Colon (tissue), 2 donors: ENCODE measurements around the gene BRD3.

Experiments used
- FAIRE-seq: peaks from 2 replicates; lab custom pipeline; 2012; peaks lifted over from hg19 to GRCh38; lab: Jason Lieb, UNC
- donor health status: control.
- donor health status: control.

Gene BRD3

GRCh38 chr9:134039386-134040175 is 28.2 kb downstream of the BRD3 start:
- no peak for FAIRE-seq

DNA sequence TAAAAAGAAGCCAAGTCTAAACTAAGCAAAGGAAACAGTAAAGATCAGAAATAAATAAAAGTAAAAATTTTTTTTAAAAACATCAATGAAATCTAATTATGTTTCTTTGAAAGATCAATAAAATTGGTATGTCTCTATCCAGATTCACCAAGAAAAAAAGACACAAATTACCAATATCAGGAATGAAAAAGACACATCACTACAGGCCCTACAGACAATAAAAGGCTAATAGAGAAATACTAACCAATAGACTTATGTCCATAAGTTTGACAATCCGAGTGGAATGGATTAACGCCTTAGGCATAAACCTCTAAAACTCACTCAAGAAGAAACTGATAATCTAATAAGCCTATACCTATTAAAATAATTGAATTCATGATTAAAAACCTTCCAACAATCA is 30.2 kb downstream of the BRD3 start:
- FAIRE-seq, result no peak

DNA sequence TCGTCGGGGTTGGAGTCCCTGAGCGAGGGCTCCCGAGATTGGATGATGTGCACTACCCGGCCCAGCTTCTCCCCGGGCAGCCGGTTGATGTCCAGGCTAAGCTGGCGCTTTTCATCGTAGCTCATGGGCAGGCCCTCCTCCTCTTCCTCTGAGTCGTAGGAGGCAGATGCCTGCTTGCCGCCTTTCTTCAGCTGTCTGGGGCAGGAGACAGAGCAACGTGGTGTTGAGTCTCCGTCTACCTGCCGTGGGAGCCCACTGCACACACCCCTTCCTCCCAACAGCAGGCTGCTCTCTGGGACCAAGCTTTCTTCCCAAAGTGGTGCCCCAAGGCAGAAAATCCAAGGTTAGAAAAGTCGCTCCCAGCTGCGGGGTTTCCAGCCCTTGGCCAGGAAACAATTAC is 31.7 kb downstream of the BRD3 start:
- no peak for FAIRE-seq

DNA sequence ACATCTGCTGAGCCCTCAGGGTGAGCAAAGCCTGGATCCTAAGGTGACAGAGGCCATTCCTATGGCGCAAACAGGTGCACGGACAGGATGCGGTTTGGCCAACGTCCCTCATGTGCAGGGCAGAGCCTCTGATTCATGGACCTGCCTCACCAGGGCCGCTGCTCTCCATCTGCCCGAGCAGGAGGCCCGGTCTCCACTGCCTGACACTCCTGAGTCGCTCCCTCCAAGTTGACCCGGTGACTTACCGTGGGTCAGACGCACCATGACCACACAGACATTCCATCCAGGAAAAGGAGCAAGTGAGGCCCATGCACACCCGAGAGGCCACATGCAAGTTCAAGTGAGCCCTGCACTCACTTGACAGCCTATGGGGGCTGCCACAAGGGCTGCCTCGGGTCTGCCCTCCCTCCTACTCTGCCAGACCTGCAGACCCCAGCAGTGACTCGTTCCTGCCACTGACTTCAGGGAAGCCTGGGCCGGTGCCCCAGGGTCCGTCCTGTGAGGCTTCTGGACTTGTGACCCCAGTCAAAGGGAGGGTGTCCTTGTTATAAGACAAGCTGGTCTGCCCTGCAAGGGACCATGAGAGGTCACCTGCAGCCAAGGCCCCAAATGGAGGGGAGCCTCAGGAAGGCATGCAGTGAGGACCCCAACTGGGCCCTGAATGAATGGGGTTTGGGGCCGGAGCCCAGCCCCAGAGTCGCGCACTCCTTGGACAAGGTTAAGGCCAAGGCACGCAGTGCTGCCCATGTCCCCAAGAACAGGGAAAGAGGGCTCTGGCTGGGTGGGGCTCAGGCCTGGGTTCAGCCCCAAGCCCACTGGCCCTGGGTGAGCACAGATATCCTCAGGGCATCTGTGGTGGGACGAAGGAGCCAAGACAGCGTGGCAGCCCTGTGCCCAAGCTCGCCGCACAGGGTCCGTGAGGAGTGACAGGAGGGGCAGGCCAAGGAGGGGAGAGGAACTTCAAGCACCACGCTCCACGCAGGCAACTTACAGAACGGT is 32.5 kb downstream of the BRD3 start:
- FAIRE-seq, result no peak

- FAIRE-seq, result no peak
These were observed 33.4 kb downstream of the BRD3 start for GRCh38 chr9:134034215-134035040.

GRCh38 chr9:134033516-134034214 is 34.2 kb downstream of the BRD3 start:
- FAIRE-seq, result no peak

DNA sequence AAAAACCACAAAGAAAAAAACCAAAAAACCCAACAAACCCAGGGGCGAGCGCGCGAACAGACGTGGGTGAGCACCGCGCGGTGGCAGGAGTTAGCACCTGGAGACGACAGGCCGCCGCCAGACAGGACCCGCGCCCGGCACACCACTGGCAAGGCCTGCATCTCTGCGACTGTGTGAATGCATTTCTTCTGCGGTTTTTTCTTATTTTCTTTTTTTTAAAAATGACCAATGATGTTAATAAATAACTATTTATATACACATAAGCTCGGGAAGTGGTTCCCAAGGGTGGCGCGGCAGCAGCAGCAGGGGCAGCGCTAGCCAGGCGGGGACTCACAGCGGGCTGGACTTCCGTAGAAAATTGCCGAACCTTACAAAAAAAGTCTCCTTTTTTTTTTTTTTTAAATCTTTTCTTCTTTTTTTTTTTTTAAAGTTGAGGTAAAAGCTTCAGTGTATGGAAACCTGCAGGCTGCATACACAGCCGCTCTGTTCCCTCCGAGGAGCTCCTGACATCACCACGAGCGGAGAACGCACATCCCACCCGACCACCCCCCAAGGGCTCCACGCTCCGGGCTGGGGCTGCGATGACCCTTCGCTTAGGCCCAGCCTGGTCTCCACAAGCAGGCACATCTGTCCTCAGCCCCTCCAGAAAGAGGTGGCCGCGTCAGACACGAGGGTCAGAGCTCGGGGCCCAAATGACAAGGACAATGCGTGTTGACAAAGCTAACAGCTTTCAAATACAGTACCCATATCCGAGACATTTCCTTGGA is 35.2 kb downstream of the BRD3 start:
- no peak for FAIRE-seq

- FAIRE-seq, result no peak
These were observed 36.0 kb downstream of the BRD3 start for GRCh38 chr9:134031783-134032182.

- FAIRE-seq, result no peak
These were observed 36.9 kb downstream of the BRD3 start for GRCh38 chr9:134030821-134031470.

GRCh38 chr9:134029248-134030226 is 38.3 kb downstream of the BRD3 start:
- no peak for FAIRE-seq

DNA sequence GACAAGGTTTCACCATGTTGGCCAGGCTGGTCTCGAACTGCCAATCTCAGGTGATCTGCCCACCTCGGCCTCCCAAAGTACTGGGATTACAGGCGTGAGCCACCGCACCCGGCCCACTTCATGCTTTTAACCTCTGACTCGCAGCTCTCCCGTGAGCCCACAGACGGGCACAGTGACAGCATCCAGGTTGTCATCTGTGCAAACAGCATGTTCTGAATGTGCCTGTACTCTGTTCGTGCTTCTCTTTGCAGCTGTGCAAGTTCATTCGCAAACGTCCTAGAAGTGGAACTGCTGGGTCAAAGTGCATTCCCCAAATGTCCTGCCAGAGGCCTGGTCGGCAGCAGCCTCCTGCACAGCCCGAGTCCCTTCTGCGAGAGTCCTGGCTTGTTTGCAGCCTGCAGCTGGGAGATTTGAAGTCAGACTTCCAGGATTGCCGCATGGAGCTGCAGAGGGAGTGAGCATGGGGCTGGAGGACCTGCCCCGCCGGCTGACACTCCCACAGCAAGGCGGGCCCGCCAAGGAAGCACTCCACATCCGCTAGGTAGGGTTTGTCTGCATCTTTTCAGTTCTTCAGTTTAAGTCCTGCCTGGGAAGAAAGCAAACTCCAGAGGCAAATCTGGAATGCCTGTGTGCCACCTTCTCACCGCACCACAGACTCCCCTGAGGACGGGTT is 39.1 kb downstream of the BRD3 start:
- FAIRE-seq, result no peak

- no peak for FAIRE-seq
These were observed 39.8 kb downstream of the BRD3 start for GRCh38 chr9:134028076-134028475.

DNA sequence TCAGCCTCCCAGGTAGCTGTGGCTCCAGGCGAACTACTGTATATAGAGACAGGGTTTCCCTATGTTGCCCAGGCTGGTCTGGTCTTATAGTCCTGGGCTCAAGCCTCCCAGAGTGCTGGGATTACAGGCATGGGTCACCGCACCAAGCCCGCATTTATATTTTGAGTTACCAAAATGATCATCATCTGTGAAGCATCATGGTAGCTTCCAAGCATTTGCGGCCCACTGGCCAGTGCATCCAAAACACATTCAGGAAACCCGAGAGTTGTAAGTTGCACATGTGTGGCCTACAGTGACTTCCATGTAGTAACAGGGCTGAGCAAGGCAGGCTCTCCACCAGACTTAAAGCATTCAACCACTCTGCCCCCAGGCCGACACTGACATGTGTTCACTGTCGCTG is 40.3 kb downstream of the BRD3 start:
- FAIRE-seq, result no peak

DNA sequence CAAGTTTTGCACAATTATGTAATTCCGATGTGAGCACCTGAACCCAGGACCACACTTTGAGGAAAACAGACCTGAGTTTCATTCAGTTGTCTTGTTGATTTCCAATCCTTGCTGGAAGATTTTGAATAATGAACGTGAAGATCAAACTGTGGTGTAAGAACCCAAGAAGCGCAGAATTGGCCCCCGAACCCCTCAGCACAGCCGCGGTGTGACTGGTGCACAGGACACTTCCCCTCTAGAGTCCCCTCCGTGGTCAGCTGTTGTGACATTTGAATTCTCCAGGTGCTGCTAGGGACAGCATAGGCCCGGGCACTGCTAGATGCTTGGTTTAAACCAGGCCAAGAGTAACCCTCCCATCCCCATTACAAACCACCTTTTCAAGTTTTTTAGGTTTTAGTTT is 40.8 kb downstream of the BRD3 start:
- FAIRE-seq, result no peak

GRCh38 chr9:134026581-134026980 is 41.2 kb downstream of the BRD3 start:
- FAIRE-seq, result no peak

DNA sequence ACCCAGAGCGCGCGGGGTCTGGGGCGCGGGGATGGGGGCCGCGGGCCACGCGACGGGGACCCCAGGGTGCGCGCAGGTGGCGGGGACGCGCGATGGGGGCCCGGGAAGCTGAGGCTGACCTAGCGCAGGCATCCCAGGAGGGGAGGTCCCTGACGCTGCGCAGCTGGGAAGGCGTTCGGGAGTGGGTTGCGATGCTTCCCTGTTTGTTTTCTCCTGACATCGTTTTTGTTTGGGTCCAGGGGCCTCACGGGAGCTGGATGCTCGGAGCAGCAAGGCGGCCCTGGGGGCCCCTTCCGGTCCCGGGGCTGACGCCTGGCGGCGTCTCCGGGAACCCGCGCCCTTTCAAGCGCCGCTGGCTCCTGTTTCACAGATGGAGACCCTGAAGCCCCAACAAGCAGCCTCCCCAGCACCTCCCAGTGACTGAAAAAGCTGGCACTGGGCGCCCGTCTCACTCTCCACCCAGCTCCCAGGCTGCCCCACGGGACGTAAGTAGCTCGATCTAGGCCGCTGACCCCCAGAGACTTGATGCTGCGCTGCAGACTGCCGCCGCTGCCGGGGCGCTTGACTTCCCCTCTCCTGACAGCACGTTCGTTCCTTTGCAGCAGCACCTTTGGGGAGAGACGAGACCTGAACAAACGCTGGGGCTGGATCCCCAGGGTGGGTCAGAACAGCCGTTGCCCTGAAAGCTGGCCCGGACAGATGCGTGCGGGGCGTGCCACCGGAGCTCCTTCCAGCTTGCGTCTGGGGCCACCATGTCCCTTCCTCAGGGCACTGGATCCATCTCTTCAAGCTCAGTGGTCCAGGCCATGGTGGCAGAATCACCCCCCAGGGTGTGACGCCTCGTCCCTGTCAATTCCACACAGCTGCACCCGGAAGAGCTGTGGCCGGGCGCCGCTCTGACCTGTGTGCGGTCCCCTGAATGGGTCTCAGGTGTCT is 42.0 kb downstream of the BRD3 start:
- no peak for FAIRE-seq
